ENCODE measurements around the gene PIP4P1.
"Not testable (repeated sequence)": the region's sequence is repeated elsewhere in the genome, so short reads cannot be mapped to it uniquely, and the experiment has no call there.

Gene PIP4P1

GRCh38 chr14:20476776-20477175, 15.5 kb upstream of the PIP4P1 start:
- DNase-seq (ENCODE audit: low spot score) = no peak

- no peak for DNase-seq (ENCODE audit: low spot score)
These were observed 11.4 kb upstream of the PIP4P1 start for GRCh38 chr14:20472536-20473169.

GRCh38 chr14:20470603-20470901, 9.3 kb upstream of the PIP4P1 start:
- DNase-seq (ENCODE audit: low spot score) = no peak

- peak; percentile 24 for DNase-seq (ENCODE audit: low spot score)
These were observed 8.8 kb upstream of the PIP4P1 start for GRCh38 chr14:20469890-20470602.

GRCh38 chr14:20469242-20469889, 8.1 kb upstream of the PIP4P1 start, which contains the start of gene PNP:
TSS of gene PNP (plus strand) at chr14:20469406. CDS start at chr14:20469525, 119 bp downstream.
- peak; percentile 82 for DNase-seq (ENCODE audit: low spot score)

- DNase-seq (ENCODE audit: low spot score) = no peak
These were observed 7.6 kb upstream of the PIP4P1 start for GRCh38 chr14:20468764-20469241.

GRCh38 chr14:20460458-20461224, 593 bp downstream of the PIP4P1 start:
- DNase-seq (ENCODE audit: low spot score) = no peak

- no peak for DNase-seq (ENCODE audit: low spot score)
These were observed 3.0 kb downstream of the PIP4P1 start for GRCh38 chr14:20458031-20458789.

GRCh38 chr14:20456971-20457370, 4.3 kb downstream of the PIP4P1 start:
- DNase-seq (ENCODE audit: low spot score) = no peak

- DNase-seq (ENCODE audit: low spot score) = no peak
These were observed 5.6 kb downstream of the PIP4P1 start for GRCh38 chr14:20455355-20456300.

GRCh38 chr14:20454516-20455354, 6.5 kb downstream of the PIP4P1 start, which contains the start of the genes APEX1 and OSGEP:
TSS of gene APEX1 (plus strand) at chr14:20455226. CDS start at chr14:20455646, 420 bp downstream.
TSS of gene OSGEP (minus strand) at chr14:20454812. CDS start at chr14:20454683, 129 bp downstream.
- DNase-seq (ENCODE audit: low spot score) = peak; percentile 99

GRCh38 chr14:20452831-20453230, 8.4 kb downstream of the PIP4P1 start:
- not testable (repeated sequence) for DNase-seq (ENCODE audit: low spot score)

- DNase-seq (ENCODE audit: low spot score) = no peak
These were observed 14.3 kb downstream of the PIP4P1 start for GRCh38 chr14:20446889-20447288.

GRCh38 chr14:20443650-20444049, 17.6 kb downstream of the PIP4P1 start:
- not testable (repeated sequence) for DNase-seq (ENCODE audit: low spot score)

GRCh38 chr14:20441461-20441860, 19.8 kb downstream of the PIP4P1 start:
- no peak for DNase-seq (ENCODE audit: low spot score)

- DNase-seq (ENCODE audit: low spot score) = no peak
These were observed 20.4 kb downstream of the PIP4P1 start for GRCh38 chr14:20440882-20441281.

GRCh38 chr14:20440465-20440864, 20.8 kb downstream of the PIP4P1 start:
- DNase-seq (ENCODE audit: low spot score) = no peak

- no peak for DNase-seq (ENCODE audit: low spot score)
These were observed 22.6 kb downstream of the PIP4P1 start for GRCh38 chr14:20438664-20439063.

- no peak for DNase-seq (ENCODE audit: low spot score)
These were observed 24.9 kb downstream of the PIP4P1 start for GRCh38 chr14:20436363-20436755.

All from globus pallidus (tissue), 1 donor.